ENCODE measurements around the gene YWHAG. TPM values are rescaled to one million over a fixed set of nuclear protein-coding genes. Genes with fewer than 3 reads are reported as not detected.

Gene YWHAG
- total RNA-seq, 1 donor from 2014 or later: 97.1 TPM

GRCh38 chr7:76383089-76383944, 24.5 kb upstream of the YWHAG start:
- H3K27ac ChIP-seq: no peak overlapping the region

GRCh38 chr7:76381814-76382213, 23.0 kb upstream of the YWHAG start:
- no peaks in the 10 kb centered on the region for H3K27me3 ChIP-seq (ENCODE audit: low read depth)
- no peaks in the 10 kb centered on the region for H3K36me3 ChIP-seq
- ATAC-seq (no peak), DNase-seq (no peak)
- TF ChIP-seq CTCF (IDR thresholded peaks at IDR 0.05): no peak
- peaks cover 21% of the 10 kb centered on the region for H3K4me1 ChIP-seq
- intact Hi-C loops (cut with DNase I): no loop called here
- no peak overlapping the region for H3K4me3 ChIP-seq
- H3K27ac ChIP-seq: no peak overlapping the region
- H3K9me3 ChIP-seq: no peaks in the 10 kb centered on the region

More at GRCh38 chr7:76383089-76383944, 24.5 kb upstream of the YWHAG start:
- no peaks in the 10 kb centered on the region for H3K27me3 ChIP-seq (ENCODE audit: low read depth)
- intact Hi-C loops (cut with DNase I): no loop called here
- H3K36me3 ChIP-seq: no peaks in the 10 kb centered on the region
- no peak overlapping the region for H3K4me3 ChIP-seq
- DNase-seq (no peak), ATAC-seq (no peak)
- no peak for TF ChIP-seq CTCF (IDR thresholded peaks at IDR 0.05)
- H3K9me3 ChIP-seq: no peaks in the 10 kb centered on the region
- H3K4me1 ChIP-seq: peaks cover 21% of the 10 kb centered on the region

- ATAC-seq (no peak), DNase-seq (no peak)
- Histone ChIP-seq H3K36me3 (no peaks in the 10 kb centered on the region), H3K4me1 (peaks cover 21% of the 10 kb centered on the region), H3K27ac (peak overlapping the region; percentile 86), H3K27me3 (ENCODE audit: low read depth) (no peaks in the 10 kb centered on the region), H3K9me3 (no peaks in the 10 kb centered on the region), H3K4me3 (peak overlapping the region; percentile 51)
- TF ChIP-seq CTCF (IDR thresholded peaks at IDR 0.05): no peak
- intact Hi-C loops (cut with DNase I): no loop called here
Observed at GRCh38 chr7:76380623-76380966, 21.8 kb upstream of the YWHAG start.

- Histone ChIP-seq H3K4me3 (no peak overlapping the region), H3K27ac (no peak overlapping the region), H3K36me3 (no peaks in the 10 kb centered on the region), H3K27me3 (ENCODE audit: low read depth) (no peaks in the 10 kb centered on the region), H3K4me1 (peaks cover 21% of the 10 kb centered on the region), H3K9me3 (no peaks in the 10 kb centered on the region)
- TF ChIP-seq CTCF (IDR thresholded peaks at IDR 0.05): no peak
- intact Hi-C loops (cut with DNase I): no loop called here
- DNase-seq (no peak), ATAC-seq (no peak)
Observed at GRCh38 chr7:76377186-76377918, 18.6 kb upstream of the YWHAG start.

GRCh38 chr7:76375251-76375650, 16.5 kb upstream of the YWHAG start:
- no peak for DNase-seq
- ATAC-seq: no peak
- TF ChIP-seq CTCF (IDR thresholded peaks at IDR 0.05): no peak
- Histone ChIP-seq H3K4me1 (peaks cover 13% of the 10 kb centered on the region), H3K36me3 (no peaks in the 10 kb centered on the region), H3K27me3 (ENCODE audit: low read depth) (no peaks in the 10 kb centered on the region), H3K27ac (no peak overlapping the region), H3K9me3 (no peaks in the 10 kb centered on the region), H3K4me3 (no peak overlapping the region)
- intact Hi-C loops (cut with DNase I): no loop called here

Data from lower lobe of right lung (tissue), 2 donors.